NCI-H510A (cell line): ENCODE measurements around the gene DPEP2.
"Not testable (repeated sequence)": the region's sequence is repeated elsewhere in the genome, so short reads cannot be mapped to it uniquely, and the experiment has no call there.

Source experiments
- DNase-seq: peaks from one replicate; lab custom pipeline; 2025; lab: John Stamatoyannopoulos, UW

DPEP2 gene

DNA sequence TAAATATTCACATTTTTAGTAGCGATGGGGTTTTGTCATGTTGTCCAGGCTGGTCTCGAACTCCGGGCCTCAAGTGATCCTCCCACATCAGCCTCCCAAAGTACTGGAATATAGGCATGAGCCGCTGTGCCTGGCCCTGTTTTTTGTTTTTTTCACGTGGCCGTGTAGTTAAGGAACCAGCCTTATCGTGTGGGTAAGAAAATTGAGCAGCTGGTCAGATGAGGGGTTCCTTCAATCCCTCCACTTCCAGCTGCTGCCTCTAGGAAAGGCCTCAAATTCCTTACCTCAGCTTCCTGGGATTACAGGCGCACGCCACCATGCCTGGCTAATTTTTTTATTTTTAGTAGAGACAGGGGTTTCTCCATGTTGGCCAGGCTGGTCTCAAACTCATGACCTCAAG is 5.9 kb upstream of the DPEP2 start:
- DNase-seq = no peak

DNA sequence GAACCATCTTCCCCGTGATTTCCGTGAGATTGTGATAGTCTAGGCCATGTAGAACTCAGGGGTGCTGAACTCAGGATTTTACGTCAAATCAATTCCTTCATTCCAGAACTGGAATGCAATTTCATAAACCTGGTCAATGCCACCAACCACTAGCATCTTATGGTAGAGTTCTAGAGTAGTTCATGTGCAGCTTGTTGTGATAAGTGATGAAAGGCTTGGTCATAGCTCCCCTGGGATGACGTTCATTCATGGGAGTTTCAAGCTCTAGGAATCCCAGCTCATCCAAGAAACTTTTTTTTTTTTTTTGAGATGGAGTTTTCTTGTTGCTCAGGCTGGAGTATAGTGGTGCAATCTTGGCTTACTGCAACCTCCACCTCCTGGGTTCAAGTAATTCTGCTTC is 3.7 kb upstream of the DPEP2 start:
- DNase-seq = no peak

DNA sequence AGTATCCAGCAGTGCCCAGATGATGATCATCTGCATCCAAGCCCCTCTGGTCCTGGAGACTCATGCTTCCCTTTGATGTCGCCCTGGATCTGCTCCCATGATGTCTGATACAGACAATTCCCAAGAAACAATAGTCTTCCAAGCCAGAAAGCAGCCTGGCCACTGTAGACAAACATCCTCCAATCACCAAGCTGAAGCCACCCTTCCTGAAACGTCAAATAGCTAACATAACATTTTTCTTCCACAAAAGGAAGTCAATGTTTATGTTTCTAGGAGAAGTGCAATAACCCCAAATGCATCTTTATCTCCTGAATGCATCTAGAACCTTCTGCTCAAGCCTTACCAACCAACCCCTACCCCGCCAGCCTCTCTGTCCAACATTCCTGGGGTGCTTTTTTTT is 1.2 kb upstream of the DPEP2 start:
- DNase-seq = no peak

DNA sequence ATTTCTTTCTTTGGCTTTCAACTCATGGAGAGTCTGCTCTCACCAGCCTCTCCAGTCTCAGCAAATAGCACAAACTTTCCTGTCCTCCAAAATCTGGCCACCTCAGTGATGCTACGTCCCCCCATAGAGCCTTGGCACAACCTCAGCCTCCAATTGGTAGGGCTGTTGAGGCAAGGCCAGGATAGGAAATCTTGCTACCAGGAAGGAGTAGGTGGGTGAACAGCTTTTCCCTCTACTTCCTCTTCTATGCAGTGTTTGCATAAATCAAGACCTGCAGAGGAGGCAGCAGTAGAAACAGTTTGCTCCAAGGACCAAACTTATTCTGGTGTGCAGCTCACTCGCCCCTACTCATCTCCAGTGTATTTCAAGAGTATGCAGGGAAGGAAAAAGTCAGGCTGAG is 701 bp upstream of the DPEP2 start:
- no peak for DNase-seq

DNA sequence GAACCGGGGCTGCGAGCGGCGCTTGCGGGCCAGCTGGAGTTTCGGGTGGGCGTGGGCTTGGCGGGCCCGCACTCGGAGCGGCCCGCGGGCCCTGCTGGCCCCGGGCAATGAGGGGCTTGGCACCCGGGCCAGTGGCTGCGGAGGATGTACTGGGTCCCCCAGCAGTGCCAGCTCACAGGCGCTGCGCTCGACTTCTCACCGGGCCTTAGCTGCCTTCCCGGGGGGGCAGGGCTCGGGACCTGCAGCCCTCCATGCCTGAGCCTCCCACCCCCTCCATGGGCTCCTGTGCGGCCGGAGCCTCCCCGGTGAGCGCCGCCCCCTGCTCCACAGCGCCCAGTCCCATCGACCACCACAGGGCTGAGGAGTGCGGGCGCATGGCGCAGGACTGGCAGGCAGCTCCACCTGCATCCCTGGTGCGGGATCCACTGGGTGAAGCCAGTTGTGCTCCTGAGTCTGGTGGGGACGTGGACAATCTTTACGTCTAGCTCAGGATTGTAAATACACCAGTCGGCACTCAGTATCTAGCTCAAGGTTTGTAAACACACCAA is 979 bp downstream of the DPEP2 start:
- DNase-seq = not testable (repeated sequence)

DNA sequence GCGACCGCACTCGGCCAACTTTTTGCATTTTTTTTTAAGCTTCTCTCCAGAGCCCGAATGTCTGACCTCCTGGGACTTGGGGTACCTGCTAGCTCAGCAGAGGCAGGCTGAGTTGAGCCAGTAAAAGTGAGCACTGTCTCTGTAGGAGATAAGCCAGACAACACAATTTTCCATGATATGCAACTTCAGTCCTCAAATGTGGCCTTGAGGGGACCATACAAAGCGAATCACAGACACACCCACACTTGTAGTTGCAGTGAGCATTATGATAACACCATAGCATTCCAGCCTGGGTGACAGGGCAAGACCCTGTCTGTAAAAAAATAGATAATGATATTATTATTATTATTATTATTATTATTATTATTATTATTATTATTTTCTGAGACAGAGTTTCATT is 2.6 kb downstream of the DPEP2 start:
- no peak for DNase-seq

DNA sequence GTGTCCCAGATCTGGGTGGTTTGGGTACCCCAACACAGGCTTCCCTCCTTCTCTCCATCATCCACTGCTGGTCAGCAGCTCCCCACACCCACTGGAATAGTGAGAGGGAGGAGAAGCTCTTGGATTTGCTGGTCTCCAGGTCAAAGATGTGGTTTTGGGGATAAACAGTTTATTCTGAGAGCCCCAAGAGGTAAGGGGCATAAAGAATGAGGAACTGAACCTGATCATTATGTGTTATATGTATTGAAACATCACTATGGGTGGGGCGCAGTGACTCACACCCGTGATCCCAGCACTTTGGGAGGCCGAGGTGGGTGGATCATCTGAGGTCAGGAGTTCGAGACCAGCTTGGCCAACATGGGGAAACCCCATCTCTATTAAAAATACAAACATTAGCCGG is 3.9 kb downstream of the DPEP2 start:
- no peak for DNase-seq

DNA sequence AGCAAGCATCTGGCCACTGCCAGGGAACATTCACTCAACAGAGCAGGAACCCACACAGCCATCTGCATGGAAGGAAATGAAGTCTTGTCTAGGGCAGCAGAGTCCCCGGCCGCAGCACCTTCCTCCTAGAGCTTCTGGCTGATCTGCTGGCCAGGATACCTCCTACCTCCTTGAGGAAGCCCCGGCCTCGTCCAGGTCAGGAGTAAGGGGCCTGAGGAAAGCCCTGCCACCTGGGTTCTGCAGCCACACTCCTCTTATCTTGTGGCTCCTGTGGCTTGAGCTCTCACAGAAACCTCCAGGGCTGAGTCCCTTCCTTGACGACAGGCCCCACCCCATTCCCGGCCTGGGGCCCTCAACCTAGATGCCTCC is 5.3 kb downstream of the DPEP2 start:
- not testable (repeated sequence) for DNase-seq

DNA sequence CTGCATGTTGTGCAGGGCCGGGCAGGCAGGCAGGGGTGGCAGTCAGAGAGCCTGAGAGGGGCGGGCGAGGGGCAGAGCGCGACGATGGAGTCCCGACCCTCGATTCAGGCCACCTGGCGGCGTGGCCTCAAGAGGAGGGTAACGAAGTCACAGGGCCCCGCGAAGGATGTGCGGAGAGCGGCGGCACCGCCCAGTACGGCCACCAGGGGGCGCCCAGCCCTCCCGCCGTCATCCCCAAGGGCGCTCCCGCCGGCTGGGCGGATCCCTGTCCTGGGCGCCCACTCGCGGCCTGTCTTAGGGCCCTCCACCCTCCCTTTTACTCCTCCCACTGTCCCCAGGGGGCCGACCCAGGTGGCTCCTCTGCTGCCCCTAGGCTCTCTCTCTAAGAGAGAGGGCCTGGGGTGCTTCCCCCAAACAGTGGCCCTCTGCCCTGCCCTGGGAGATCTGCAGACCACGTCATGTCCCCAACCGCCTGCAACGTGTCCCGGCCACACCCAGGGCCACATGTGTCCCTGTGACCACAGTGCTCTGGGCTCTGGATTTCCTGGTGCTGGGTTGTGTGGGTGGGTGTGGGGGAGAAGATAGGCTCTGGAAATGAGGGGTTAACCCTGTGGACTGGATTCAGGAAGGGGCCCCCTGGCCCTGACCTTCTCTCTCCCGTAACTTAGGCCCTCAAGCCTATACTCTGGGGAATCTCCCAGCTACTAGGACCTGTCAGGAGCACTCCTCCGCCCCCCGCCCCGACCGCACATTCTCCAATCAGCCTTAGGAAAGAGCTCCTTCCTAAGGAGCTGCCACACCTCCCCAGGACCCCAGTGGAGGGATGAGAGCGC is 5.9 kb downstream of the DPEP2 start:
- peak; percentile 10 for DNase-seq

DNA sequence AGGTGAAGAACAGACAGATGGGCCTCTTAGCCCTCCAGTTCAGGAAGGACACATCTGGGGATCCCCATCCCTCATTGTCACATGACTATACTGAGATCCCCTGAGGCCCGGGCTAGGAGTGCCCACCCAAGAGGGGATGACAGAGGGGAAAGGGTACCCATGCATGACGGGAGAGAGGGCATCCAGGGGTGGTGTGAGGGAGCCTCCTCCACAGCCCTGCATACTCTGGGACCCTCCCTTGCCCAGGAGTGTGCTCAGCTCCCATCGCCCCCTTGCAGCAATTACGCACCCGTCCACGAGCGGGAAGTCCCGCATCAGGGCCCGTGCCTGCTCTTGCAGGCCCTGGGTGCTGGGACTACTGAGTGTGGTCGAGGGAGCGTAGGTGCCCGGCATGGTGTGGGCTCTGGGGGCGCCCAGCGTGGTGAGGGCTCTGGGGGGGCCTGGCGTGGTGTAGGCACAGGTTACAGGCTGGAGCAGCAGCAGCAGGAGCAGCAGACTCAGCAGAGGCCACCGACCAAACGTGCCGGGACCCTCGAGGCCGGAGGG is 6.5 kb downstream of the DPEP2 start:
- DNase-seq = no peak

DNA sequence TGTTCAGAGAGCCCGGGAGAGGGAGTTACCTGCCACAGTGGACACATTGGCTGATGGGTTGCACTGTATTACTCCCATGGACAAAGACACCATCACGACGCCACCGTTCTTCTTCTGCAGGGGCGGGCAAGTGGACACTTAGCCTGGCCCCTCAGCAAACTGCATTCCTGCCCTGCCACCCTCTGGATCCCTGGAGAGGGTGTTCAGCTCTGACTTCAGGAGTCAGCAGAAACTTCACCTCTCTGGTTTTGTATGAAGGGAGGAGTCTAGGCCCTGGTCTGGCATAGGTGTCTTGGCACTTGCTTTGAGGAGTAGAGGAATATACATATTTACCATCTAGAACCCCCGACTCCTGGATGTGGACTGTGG is 9.3 kb downstream of the DPEP2 start:
- no peak for DNase-seq

DNA sequence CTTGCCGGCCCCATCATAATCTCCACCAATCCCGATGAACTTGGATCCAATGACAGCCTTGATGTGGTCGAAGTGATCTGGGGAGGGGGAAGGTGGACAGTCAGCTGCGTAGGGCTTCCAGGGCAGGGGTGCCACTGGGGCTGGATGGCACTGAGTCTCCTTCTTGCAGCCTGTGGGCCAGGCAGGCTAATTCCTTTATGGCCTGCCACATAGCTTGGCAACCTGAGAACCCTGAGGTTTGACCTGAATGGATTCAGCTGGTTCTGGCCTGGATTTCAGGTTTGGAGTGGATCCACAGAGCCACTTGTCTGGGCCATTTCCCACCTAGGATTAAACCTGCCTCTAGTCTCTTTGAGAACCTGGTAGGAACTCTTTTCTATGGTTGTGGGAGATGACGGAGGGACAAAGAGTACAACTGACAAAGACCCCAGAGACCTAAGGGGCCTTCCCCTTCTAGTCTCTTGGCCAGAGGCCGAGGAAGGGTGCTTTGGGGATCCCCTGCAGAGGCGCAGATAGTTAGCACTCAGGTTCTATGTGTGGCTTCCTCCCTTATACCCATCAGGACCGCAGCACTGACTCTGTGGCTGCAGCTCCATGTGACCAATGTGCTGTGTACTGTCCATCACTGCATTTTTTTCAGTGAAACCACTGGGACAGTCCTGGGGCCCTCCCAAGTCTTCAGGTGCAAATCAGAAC is 9.8 kb downstream of the DPEP2 start:
- DNase-seq = no peak

DNA sequence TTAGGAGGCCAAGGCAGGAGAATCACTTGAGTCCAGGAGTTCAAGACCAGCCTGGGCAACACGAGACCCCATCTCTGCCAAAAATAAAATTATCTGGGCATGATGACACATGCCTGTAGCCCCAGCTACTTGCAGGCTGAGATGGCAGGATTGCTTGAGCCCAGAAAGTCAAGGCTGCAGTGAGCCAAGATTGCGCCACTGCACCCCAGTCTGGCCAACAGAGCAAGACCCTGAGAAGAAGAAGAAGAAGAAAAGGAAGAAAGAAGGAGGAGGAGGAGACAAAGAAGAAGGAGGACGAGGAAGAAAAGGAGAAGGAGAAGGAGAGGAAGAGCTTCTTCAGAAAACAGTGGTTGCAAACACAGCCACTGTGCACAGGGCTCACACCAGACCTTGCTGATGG is 10.6 kb downstream of the DPEP2 start:
- DNase-seq = no peak

DNA sequence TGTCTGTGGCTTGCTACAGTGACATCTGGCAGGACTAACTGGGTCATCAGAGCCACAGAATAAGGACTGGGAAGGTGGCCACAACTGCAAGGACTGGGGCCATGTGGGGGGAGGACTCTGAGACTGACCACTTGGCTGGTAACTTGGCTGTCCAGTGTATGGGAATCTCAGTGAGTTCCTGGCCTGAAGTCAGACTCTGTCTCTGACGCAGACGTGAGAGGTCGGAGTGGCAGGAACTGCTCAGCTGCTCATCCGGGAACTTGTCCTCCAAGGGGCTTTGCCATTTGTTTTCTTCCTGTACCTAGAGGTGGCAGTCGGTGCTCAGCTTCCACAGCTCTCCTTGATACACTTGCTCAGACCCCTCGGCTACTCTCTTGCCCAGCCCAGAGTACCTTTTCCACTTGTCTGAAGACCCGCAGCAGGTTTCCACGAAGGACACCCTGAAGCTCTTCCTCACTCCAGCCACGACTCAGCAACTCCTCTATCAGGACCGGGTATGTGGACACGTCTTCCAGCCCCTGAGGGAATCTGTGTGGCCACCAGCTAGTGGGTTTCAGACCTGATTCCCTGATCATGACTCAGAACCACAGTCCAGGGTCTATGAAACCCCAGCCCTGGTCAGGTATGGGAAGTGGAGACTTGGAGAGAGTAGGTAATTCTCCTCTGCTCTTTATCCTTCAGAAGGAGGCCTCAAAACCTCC is 11.7 kb downstream of the DPEP2 start:
- DNase-seq = no peak

DNA sequence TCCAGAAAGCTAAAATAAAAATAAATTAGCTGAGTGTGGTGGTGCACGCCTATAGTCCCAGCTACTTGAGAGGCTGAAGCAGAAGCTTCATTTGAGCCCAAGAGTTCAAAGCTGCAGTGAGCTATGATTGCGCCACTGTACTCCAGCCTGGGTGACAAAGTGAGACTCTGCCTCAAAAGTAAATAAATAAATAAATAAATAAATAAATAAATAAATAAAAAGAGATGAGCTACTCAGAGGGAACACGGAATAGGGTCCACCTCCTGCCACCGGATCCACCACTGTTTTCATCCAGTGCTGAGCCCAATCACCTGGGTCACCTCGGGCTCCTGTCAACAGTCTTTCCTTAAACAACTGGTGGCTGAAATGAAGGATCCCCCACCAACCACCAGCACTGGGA is 12.3 kb downstream of the DPEP2 start:
- no peak for DNase-seq

DNA sequence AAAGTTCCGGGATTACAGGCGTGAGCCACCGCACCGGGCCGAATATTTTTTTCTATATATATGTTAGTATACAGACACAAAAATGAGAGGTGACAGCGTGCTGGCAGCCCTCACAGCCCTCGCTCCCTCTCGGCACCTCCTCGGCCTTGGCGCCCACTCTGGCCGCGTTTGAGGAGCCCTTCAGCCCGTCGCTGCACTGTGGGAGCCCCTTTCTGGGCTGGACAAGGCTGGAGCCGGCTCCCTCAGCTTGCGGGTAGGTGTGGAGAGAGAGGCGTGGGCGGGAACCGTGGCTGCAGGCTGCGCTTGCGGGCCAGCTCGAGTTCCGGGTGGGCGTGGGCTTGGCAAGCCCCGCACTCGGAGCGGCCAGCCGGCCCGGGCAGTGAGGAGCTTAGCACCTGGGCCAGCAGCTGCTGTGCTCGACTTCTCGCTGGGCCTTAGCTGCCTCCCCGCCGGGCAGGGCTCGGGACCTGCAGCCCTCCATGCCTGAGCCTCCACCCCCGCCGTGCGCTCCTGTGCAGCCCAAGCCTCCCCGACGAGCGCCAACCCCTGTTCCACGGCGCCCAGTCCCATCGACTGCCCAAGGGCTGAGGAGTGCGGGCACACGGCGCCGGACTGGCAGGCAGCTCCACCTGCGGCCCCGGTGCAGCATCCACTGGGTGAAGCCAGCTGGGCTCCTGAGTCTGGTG is 17.1 kb downstream of the DPEP2 start:
- no peak for DNase-seq

DNA sequence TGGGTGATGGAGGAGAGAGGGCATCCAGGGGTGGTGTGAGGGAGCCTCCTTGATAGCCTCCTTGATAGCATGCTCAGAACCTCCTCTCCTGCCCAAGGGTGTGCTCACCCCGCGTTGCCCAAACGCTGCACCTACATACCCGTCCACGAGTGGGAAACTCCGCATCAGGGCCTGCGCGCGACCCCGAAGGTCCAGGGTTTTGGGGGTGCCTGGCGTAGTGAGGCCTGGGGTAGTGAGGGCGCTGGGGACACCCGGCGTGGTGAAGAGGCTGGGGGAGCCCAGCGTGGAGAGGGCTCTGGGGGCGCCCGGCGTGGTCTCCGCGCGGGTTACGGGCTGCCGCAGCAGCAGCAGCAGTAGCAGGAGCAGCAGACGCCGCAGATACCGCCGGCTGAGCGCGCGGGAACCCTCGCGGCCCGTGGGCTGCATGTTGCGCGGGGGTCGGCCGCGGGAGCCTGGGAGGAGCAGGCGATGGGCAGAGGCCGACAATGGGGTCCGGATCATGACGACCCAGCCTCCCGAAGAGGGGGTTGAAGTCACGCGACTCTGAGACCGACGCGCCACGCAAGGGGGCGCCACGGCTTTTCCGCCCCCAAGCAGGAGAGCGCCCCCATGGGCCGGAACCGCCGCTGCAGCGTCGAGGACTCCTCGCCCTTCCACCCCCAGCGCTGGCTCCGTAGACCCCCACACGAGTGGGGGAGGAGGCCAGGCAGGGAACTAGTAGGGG is 19.2 kb downstream of the DPEP2 start, which contains the start of gene DPEP3:
Gene DPEP3, minus strand, starts transcription at position 545 of the 724 bp plus-strand sequence. Its CDS starts 119 bp downstream, at position 426.
- no peak for DNase-seq

DNA sequence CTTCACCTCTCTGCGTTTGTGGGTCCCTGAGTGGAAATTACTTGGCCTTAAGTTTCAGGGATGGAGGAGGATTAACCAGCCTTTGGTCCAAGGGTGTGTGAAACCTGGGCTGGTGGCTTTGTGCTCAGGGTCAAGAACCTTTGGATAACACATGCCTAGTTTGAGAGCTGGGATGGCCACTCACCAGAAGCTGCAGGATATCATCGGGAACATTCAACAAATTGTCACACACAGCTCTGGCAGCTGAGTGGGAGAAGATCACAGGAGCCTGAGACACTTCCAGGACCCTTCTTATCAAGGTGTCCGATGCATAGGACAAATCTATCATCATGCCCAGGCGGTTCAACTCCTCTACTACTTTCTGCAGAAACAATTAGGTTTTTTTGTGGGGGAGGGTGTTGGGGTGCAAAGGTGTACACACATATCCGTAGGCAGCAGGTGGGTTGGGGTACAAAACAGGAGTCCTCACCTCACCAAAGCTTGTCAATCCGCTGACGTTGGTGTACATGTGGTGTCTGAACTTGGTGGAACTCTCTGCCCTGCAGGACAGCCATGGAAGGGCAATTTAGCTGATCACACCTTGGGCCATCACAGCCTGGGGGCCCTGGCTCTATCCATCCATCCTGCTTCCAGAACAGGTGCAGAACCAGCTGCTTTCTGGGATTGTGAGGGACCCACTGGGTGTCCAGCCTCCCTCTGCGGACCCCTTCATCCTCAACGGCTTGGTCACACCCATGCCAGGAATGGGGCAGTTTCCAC is 21.6 kb downstream of the DPEP2 start:
- DNase-seq = no peak

DNA sequence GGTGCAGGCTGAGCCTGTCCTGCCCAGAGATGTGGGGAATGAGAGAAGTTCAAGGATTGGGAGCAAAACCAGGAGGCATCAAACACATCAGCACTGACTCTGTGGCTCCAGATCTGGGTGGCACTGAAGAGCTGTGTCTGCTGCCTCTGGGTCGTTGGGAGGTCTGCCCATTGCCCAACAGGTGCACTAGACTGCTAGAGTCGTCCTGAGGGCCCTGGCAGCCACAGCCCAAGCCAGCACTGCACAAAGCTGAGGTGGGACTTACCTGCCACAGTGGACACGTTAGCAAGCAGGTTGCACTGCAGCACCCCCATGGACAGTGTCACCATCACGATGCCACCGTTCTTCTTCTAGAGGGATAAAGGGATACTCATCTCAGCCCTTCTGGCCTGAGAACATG is 22.3 kb downstream of the DPEP2 start:
- DNase-seq = no peak

DNA sequence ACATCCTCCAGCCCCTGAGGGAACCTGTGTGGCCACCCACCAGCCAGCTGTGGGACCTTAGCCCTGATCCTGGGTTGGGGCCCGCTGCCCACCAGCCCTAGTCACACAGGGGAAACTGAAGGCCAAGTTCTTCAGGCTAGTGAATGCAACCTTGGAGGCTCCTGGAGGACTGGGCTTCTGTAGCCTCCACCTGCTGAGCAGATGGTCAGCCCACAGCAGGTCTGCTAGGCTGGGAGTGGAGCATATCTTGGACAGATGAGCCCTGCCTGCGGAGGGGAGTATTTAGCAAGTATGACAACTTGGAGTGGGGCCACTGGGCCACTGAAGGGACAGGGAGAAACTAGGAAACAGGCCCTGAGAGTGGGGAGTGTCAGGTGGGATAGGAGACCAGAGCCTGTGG is 23.1 kb downstream of the DPEP2 start:
- no peak for DNase-seq
